ENCODE results near the gene SCGB1C2.
"Not testable (repeated sequence)": the region's sequence is repeated elsewhere in the genome, so short reads cannot be mapped to it uniquely, and the experiment has no call there.

Gene SCGB1C2

DNA sequence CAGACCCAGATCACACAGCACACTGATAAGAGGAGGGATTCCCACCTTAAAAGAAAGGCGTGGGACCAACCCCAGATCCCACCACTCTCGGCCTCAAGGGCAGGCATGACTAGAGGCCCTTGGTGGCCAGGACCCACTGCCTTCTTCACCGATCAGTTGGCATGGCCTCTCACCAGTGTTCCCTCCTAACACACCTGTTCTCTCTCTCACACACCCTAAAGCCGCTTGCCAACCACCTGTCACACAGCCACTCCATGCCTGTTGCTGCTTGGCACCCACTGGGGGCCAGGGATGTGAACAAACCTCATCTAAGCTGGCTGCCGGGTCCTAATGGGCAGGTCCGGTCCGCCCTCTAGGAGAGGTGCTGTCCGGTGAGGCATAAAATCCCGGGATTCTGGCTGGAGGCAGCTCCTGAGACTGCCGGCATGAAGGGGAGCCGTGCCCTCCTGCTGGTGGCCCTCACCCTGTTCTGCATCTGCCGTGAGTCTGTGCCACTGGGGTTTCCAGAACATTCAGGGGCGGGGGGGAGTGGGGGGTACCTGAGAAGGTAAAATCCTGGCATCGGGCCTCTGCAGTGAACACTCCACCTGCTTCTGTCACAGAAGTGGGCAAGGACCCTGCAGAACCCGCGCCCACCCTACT lies at the start of gene SCGB1C2:
Gene SCGB1C2, plus strand, starts transcription at position 404 of the 642 bp plus-strand sequence. Its CDS starts 22 bp downstream, at position 426.
- not testable (repeated sequence) for DNase-seq

DNA sequence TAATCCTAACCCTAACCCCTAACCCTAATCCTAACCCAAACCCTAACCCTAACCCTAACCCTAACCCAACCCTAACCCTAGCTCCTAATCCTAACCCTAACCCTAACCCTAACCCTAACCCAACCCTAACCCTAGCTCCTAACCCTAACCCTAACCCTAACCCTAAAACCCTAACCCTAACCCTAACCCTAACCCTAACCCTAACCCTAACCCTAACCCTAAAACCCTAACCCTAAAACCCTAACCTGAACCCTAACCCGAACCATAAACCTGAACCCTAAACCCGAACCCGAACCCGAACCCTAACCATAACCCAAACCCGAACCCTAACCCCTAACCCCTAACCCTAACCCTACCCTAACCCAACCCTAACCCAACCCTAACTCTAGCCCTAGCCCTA lies 24.3 kb upstream of the SCGB1C2 start:
- not testable (repeated sequence) for DNase-seq

DNA sequence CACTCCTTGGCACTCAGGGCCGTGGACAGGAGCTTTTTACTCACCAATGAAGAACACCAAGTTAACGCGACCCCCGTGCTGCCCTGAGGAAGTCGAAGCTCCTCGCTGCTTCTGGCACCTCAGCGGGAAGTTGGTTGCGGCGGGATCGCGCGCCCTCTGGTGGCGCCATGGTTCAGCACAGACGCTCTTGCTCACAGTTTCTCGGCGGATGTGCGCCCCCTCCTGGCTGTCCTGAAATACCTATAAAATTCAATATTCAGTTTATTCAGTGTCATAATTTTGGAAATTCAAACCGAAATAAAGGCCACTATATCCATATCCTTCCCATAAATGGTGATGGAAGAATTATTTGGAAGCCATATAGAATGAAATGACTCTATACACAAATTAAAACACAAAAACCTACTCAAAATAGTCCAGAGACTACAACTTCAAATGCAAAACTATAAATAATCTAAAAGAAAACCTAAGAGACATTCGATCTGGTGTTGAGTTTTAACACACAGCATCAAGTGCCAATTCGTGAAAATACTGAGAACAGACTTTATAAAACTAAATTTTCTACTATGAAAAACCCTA lies 18.9 kb upstream of the SCGB1C2 start:
- not testable (repeated sequence) for DNase-seq

DNA sequence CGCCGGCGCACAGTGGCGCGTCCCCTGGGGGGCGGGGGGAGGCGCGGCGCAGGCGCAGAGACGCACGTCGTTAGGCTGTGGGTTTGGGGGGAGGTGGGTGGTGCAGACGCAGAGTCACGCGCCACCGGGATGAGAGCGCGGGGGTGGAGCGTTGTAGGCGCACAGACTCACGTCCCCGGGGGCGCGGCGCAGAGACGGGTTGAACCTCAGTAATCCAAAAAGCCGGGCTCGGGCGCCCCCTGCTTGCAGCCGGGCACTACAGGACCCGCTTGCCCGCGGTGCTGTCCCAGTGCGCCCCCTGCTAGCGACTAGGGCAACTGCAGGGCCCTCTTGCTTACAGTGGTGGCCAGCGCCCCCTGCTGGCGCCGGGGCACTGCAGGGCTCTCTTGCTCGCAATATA lies 3.4 kb upstream of the SCGB1C2 start:
- DNase-seq = not testable (repeated sequence)

DNA sequence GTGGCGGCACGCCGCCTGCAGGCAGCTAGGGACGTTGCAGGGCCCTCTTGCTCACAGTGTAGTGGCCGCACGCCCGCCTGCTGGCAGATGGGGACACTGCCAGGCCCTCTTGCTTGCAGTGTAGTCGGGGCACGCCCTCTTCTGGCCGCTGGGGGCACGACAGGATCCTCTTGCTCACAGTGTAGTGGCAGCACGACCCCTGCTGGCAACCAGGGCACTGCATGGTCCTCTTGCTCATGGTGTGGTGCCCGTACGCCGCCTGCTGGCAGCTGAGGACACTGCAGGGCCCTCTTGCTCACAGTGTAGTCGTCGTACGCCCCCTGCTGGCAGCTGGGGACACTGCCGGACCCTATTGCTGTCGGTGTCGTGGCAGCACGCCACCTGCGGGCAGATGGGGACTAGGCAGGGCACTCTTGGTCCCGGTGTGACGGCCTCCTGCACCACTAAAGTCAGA lies 3.0 kb upstream of the SCGB1C2 start:
- not testable (repeated sequence) for DNase-seq

DNA sequence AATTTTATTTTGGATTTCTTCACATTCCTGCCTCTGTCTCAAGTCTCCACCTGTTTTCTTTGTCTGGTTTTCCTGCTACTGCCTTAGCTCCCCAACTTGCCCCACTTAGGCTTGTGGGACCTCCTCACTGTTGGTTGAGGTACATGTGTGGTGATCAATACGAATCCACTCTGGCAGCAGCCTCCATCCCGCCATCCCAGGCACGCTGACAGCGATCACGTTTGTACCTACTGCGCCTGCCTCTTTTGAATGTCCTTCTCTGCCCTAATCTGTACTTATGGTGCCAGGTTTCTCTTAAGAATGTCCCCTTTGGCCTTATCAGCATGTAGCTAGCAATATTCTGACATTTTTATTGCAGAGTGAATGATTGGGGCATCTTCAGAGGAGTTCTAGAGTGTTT lies 2.3 kb upstream of the SCGB1C2 start:
- DNase-seq = not testable (repeated sequence)

DNA sequence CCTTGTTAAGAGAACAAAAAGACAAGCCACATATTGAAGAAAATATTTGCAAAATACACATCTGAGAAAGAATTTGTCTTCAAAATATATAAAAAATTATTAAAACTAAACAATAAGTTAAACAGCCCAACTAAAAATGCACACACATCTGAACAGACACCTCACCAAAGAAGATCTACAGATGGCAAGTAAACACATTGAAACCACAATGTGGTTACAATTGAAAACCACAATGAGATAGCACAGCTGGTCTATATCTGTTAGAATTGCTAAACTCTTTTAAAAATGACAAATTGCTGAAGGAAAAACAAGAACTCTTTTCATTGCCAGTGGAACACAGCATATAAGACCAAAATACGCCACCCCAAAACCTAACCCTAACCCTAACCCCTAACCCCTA lies 1.5 kb upstream of the SCGB1C2 start:
- not testable (repeated sequence) for DNase-seq

DNA sequence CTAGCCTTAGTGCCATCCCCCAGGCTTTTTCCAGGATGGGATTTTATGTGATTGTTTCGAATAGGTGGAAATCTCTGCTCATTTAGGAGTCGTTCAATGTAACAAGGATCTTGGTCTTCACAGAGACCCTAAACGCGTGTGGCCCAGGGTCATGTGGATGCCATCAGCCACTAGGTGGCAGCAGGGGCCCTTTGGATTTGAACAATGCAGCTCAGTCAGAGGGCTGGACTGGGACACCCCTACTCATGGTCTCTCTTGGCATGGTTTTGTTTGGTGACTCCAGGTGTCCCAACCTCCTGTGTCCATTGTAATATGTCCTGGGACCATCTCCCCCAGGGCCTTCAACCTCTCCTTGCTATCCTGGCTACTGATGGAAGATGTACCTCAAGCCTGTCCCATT lies 838 bp upstream of the SCGB1C2 start:
- peak; percentile 71 for DNase-seq

DNA sequence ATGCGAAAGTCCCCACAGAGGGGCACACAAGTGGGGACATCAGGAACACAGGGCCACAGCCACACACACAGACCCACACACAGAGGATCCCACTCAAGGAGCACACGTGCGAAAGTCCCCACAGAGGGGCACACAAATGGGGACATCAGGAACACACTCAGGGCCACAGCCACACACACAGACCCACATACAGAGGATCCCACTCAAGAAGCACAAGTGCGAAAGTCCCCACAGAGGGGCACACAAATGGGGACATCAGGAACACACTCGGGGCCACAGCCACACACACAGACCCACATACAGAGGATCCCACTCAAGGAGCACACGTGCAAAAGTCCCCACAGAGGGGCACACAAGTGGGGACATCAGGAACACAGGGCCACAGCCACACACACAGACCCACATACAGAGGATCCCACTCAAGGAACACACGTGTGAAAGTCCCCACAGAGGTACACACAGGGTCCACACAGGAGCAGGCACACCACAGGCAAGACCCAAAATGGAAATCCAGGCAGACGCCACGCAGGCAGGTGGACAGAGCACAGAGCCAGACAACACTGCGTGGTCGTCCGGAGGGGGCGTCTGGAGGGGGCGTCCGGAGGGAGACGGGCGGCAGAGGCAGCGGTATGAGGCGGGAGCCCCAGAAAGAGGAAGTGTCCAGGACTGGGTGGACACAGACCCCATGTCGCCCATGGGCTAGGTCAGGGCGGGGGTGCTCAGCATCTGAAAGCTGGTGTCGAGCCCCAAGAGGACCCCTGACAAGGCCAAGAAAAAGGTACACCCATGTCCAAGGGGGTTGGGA lies 2.2 kb downstream of the SCGB1C2 start:
- not testable (repeated sequence) for DNase-seq

DNA sequence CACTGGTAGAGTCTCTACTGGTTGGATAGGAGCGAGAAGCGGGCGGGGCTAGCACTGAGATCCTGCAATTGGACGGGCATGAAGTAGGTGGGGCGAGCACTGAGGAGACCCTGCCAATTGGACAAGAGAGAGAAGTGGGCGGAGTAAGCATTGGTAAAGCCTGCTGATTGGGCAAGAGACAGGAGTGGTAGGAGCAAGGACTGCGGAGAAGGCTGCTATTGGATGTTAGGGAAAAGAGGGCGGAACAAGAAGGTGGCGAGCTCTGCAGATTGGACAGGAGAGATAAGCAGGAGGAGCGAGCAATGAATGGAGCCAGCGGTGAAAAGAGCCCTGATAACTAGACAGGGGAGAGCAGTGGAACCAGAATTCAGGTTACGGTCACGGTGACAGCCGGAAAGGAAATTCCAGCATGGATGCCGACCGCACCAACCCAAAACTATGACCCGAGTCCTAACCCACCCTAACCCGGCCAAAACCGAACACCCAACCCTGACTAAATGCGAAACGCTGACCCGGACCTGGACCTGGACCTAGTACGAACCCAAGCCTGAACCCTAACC lies 4.8 kb downstream of the SCGB1C2 start:
- DNase-seq = no peak

DNA sequence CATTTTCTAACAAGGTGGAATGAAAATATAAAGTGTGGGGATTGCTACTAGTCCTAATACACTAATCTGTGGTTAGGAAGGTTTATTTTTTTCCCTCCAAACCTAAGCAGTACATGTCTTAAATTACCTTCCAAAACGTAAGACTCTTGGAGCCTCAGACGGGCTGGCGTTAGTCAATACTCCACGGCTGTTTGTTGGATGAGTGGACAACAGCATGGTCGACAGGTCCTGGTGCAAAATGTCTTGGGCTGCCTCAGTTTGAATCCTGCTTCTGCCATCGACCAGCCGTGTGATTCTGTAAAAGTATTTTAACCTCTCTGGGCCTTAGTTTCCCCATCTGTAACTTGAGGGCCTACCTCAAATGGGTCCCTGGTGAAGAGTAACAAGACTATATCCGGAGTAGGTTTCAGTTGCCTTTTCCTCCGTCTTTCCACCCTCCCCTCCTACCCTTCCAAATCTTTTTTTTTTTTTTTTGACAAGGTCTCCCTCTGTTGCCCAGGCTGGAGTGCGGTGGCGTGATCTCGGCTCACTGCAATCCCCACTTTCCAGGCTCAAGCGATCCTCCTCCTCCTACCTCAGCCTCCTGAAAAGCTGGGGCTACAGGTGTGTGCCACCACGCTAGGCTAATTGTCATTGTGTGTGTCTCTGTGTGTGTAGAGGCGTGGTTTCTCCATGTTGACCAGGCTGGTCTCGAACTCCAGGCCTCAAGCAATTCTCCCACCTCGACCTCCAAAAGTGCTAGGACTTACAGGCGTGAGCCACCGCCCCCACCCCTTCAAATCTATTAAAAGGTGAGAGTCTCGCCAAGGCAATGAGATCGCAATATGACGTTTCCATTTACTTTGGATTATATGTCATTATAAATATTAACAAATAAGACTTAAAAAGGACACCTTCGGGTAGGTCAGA lies 5.8 kb downstream of the SCGB1C2 start:
- no peak for DNase-seq

DNA sequence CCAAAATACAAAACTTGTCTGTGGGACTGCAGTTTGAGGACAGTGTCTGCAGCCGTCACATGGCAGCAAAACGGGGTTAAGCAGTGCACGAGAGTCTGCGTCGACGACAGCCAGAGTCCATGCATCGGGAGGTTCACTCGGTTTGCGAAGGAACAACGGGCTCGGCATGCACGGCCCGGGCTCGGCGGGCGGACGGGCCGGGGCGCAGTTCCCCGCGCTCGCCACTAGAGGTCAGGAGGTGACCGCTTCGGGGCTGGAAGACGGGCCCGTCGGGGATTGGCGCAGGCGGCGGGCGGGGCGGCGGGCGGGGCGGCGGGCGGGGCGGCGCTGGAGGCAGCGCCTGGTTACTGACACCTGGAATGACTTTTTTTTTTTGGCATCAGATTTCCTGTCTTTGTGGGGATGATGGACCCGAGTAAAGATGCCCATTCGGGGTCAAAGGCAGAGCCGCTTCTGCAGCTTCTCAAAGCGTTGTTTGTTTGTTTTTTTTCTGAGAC lies 6.5 kb downstream of the SCGB1C2 start:
- DNase-seq = peak; percentile 86

DNA sequence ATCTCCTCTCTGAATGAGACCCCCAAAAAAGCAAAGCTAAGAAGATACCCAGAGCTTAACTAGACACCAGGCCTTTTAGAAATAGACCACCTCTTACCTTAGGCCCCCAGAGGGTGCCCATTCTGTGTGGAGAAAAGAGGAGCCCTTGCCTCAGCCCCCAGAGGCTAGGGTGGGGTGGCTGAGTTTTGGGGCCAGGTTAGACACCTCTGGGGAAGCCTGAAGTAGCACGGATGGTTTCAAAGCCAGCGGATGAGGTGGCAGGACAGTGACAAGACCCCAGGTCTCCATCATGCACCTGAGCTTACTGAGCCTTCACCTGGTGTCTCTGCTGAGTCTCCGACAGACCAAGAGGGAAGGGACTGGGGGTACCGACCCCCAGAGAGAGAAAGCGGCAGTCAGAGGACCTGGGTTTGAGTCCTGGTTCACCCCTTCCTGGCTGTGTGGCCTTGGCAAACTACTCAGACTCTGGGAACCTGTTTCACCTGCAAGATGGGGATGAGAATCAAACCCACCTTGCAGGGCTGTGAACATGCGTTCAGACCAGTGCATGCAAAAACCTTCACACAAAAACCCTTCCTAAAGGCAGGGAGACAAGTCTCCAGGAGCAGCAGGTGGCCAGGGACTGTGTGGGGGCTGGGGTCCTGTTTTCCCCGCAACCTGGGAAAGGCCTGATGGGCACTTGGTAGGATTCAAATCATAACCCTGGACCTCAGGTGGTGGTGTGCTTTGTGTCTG lies 7.7 kb downstream of the SCGB1C2 start:
- DNase-seq = no peak

DNA sequence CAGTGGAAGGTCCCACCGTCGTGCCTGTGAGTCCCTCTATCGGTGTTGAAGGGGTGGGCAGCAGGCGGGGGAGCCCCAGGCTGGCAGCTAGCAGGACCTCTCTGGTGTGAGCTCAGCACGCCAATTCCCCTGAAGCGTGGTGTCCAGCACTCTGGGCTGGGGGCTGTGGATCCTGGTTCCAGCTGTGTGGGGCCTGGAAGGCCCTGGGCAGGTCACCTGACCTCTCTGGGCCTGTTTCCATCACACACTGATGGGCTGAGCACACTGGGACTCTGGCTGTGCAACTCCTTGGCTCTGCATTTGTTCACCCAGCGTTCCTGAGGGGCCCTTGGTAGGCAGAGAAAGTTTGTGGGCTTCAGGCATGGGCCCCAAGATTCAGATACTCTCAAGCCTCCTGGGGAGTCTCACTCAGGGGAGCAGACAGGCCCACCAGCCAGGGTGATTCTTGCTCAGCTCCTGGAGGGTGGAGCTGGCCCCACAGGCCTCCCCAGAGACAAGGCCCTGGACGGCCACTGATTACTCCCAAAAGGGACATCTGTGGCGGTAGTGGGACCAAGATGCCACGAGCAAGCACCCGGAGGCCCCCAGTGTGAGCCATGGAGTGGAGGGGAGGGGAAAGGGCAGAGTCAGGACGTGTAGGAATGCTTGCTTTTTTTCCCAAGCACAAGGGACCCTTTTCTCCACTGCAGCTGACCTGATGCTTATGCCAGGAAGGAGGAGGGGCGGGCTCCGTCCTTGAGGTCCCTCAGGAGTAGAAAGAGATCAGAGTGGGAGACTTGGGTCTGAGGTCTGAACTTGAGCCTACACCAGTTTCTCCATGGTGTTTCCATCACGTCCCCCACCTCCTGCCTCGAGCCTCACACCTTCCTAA lies 8.5 kb downstream of the SCGB1C2 start:
- DNase-seq = no peak

DNA sequence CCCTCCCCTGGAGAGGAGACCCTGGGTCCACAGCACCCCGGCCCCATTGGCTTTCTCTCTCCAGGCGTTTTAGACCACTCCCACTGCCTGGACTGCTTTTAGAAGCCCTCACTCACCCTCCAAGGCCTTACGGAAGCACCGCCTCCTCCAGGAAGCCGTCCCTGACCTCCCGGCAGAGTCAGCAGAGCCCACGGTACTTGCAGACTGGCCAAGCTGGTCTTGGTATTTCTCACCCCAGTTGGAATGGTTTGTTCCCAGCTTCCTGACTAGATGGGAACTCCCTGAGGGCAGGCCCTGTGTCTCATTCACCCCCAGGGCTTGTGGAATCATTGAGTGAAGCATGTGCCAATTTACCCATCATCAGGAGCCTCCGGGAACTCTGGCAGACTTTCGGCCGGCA lies 9.2 kb downstream of the SCGB1C2 start:
- no peak for DNase-seq

DNA sequence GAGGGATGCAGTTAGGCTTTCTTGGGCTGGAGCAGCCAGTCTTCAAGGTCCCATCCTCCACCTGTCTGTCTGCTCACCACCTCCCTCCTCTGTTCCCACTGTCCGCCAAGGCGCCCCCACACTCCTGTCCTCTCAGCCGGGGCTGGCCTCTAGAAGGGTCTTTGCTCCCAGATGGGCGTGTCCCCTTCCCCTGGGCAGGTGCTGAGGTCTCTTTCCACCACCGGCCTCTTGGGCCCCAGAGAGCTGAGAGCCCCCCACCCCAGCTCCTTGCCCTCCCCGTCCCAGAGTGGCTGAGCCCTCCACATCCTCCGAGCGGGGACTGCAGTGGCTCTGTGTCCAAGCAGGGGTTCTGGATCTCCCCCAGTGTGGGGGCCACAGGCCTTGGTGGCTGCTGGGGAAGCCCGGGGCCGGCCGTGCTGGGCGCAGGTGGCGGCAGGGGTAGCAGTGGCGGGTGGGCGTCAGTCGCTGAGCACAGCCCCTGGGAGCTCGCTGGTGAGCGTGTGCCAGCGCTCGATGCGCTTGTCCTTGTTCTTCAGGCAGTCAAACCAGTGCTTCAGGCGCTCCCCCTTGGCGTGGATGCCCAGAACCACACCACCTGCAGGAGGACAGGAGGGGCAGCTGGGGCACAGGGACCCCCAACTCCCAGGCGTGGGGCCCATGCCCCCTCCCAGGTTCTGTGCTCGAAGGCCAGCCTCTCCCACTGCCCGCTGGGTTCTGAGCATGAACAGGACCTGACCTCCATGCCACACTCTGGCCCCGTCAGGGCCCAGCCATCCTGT lies 9.8 kb downstream of the SCGB1C2 start:
- no peak for DNase-seq

DNA sequence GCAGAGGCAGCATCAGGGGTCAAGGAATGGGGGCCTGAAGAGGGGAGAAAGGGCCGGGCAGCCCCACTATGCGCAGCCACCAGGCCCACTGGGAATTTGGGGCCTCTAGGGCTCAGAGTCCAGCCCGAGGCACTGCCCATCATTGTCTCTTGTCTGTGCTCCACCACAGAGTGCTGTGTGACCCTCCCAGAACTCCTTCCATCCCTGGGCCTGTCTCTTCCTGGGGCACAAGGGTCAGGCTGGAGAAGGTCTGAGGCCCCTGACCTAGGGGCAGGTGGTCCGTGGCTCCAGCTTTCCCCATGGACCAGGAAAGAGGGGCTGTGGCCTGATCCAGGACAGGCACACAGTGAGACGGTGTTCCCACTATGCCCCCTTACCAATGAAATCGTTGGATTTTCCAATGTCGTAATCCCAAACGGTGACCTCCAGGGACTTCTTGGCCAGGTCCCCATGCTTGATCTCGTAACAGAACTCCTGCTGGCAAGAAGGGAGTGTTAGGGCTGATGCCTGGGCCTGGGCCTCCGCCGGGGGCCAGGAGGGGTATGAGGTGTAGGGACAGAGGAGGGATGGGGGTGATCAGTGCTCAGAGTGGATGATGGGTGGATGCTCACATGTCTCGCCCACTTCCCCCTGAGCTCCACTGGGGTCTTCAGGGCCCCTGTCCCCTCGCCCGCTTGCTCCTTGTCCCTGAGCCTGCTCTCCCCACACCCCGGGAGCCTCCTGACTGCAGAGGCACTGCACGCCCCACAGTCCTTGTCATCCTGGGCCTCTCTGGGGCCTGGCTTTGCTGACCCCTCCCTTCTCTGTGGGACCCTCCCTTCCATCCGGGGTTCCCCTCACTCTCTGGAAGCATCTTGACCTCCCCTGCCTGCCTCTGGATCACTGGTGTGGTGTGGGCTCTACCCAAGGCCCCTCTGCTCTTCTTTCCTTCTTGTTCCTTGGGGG lies 10.7 kb downstream of the SCGB1C2 start:
- no peak for DNase-seq

DNA sequence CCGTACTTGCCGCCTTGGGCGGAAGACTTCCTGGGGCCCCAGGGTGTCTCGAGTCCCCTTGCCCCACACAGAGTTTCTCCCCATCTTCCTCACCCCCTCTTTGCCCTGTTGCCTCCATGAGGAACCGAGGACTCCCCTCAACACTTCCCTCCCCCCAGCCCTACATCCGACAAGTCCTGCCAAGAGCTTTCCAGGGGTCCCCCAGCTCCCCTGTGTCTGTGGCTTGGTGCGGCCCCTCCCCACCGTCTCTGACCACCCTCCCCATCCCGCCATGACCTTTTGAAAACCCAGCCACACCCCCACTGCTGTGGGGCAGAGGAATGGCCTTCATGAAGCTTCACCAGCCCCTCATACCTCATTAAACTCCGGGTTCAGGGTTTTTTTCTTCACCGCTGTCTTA lies 11.4 kb downstream of the SCGB1C2 start:
- DNase-seq = no peak

DNA sequence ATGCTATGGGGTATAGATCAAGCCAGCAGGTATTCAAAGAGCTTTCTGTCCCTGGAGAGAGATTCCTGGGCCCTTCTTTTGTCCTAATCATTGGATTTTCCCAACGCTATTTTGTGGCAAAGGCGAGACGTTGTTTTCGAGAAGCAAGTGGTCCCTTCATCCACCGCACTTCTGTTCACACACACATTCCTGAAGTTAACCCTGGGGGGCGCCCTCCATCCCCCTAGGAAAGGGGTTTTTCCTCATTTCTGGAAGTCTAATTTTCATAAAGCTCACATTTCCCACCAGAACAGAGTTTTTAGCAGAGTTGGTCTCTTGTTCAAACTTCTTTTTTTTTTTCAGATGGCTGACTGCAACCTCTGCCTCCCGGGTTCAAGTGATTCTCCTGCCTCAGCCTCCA lies 11.9 kb downstream of the SCGB1C2 start:
- DNase-seq = no peak

Data from stimulated activated CD4-positive, alpha-beta T cell treated with anti-CD3 and anti-CD28 coated beads, Interleukin-12 subunit alpha, Interleukin-12 subunit beta, amount 100 ng/mL, for 4 hours (primary cell).